NCI-H1436 (cell line): ENCODE data around the gene OPN4.

Source experiments
- DNase-seq: peaks from one replicate; lab custom pipeline; 2025; lab: John Stamatoyannopoulos, UW

The OPN4 gene

DNA sequence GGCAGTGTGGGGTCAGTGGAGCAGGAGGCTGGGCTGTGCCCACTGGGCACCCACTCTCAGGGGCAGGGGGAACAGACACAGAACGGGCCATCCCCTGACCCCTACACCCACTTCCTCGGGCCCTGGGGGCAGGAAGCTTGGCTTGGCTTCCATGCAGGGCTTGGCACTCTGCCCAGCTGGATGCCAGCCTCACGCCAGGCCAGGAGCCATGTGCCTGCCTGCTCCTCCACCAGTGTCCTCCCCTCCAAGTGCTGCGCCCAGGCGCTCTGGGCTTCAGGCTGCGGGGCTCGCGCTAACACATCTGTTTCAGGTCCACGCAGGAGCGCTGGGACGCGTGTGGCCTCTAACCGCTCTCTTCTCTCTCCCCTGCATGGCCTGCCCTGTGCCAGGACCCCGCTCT, 26.7 kb downstream of the OPN4 start:
- no peak for DNase-seq

DNA sequence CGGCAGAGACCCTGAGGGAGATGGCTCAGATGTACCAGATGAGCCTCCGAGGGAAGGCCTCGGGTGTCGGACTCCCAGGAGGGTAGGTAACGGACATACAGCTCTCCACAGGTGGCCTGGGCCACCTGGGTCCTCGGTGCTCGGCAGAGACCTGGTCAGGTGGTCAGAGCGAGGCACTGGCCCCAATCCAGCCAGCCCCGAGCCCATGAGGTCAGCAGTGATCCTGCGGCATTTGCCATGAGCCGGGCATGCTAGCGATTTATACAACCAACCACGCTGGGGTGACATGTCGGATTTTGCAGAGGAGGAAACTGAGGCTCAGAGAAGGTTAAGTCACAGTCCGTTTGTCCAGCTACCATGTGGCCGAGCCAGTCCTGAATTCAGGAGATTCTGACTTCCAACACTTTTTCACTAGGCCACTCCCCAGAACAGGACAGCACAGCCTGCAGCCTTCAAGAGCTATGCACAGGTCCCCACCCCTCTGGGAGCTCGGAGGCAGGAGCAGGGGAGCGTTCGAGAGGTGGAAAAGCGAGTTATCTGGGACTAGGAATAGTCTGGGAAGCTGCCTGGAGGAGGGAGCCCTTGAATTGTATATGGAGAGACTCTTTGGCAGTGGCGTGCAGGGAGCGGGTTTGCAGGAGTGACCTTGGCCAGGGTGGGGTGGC, 27.5 kb downstream of the OPN4 start:
- DNase-seq, result no peak

DNA sequence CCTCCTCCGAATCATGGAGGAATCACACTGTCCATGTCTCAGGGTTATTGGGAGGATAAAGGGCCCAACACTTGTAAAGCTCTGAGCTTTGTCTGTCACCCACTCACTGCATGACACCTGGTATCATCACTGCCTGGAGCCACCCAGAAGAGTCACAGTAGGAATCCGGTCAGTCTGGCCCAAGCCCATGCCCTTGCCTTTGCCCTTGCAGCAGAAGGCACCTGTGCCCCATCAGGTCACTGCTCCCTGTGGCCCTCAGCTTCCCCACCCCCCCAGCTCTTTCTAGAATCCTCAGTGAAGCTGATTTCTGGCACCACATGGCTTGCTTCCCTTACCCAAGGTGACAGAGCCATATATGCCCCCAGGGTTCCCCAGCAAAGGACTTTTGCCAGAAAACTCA, 28.3 kb downstream of the OPN4 start:
- no peak for DNase-seq

DNA sequence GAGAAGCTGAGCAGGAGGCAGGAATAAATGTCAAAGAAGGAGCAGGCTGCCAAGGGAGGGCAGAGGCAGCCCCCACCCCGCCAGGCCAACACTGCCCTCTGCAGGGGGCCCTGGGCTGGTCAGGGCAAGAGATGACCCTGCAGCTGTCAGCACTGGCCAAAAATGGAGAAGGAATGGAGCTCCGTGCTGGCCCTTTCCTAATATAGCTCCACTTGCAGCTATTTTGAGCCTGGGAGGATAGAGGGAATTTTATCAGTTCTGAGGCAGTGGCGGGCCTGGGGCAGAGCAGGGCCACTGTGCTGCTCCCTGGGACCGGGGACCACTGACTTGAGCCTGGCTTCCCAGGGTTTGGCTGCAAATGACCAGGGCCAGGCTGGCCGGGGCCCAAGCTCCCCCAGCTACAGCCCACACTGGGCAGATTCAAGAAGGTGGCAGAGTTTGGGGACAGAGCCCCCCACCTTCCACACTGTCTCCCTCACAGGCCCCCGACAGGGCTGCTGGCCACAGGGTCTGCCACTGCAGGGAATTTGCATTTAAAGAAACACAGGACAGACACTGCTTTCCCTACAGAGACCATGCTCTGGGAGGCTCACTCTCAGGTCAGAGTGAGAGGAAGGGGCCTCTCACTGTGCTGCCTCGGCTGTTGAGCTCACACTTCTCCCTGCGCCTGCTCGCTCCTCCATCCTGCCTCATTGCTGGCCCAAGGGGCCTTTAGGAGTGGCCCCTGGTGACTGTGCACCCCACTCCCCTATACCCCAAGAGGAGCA, 30.2 kb downstream of the OPN4 start:
- no peak for DNase-seq

DNA sequence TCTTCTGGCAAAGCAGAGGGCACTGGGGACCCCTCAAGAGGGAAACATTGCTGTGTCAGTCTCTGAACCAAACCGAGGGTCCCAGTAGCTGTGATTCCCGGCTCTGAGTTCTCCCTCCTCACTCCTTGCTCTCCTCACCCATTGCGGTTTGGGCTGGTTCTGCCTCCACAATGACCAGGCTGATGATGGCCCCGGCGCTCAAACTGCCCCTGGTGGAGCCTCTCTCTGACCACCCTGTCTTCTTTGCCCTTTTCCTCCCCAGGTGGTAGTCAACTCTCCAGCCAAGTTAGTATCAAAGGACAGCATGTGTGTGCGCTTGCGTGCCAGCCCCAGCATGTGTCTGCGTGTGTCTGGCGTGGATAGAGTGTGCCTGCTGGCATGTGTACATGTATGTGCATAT, 31.1 kb downstream of the OPN4 start:
- no peak for DNase-seq

DNA sequence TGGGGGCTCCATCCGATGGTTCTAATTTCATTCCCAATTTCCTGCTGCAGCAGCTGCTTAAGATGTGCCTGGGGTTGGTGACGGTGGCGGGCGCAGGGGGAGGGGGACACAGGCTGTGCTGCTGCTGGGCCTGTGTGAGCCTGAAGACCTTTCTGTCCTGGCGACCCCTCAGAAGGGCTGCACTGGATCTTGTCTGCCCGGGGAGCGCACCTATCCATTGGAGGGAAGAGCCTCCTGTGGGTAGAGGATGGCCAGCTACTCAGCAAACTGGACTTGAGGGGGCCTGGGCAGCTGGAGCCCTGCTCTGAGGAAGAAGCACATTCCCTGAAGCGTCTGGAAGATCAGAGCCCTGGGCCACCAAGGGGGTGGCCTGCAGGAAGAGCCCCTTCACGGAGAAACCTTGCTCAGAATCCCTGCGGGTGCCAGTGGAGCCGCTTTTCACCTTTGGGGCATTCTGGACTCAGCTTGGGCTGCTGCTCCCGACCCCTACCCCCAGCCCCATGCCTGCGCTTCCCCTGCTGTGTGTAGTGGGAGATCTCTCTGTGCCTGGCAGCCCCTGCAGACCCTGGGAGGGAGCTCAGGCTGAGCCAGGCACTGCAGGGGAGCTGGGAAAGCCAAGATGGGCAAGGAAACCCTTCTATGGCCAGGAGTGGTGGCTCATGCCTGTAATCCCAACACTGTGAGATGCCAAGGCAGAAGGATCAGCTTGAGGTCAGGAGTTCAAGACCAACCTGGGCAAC, 31.7 kb downstream of the OPN4 start:
- no peak for DNase-seq

DNA sequence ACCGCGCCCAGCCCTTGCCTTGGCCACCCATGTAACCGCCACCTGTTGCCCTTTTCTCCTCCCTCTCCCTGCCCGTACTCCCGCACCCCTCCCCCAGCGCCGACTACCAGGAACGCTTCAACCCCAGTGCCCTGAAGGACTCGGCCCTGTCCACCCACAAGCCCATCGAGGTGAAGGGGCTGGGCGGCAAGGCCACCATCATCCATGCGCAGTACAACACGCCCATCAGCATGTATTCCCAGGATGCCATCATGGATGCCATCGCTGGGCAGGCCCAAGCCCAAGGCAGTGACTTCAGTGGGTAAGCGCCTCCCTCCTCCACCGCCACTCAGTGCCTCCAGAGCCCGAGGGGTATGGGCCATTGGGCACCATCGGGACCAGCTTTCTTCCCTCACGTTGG, 32.6 kb downstream of the OPN4 start:
- no peak for DNase-seq

DNA sequence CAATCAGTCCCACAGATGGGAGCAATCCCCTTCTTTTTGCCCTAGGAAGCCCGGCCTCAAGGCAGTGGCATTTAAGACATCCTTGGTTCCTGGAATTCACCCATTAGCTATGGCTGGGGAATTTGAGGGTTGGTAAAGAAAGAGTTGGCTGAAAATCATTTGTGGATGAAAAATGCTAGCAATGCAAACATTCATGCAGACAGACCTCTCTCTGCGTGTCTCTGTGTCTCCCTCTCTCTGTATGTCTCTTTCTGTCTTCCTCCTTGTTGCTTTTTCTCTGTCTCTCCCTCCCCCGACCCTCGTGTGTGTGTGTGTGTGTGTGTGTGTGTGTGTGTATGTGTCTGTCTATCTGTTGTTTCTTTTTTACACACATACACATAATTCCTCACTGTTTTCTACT, 33.4 kb downstream of the OPN4 start:
- no peak for DNase-seq

DNA sequence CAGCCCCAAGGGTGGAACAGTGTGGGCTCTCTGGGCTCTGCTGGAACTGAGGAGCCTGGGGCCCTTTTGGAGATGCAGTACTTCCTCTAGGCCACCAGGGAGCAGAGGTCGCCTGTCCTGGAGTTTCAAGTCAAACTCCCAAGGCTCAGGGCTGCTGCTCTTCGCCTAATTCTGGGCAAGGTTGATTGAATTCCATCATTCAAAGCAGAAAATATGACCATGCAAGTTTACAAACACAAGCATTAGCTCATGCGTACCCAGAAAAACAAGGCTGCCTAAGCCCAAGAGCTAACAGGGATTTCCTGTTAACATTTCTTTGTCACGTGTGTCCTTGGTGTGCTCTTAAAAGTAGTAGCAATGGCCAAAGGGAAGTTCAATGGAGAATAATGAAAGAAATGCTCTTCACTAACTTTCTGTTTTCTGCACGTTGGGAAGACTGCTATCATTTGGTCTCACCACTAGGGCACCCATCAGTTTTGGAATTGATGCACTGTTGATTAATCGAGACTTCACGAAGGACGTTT, 34.1 kb downstream of the OPN4 start:
- peak; percentile 52 for DNase-seq

DNA sequence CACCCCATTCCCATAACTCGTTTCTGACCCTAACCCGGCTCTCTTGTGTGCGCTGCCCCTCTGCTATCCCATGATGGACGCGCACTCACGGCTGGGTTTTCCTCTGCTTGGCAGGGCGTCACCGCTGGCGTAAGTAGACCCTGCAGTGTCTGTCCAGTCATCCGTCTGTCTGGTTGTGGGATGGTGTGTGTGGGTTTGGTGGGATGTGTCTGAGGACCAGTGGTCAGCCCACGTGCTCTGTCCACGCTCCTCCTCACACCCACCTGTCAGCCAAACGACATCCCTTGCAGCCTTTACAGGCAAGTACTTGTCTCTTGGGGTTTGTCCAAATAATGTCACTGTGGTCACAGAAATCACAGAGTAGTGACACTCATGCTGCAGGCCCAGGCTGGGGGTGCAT, 34.8 kb downstream of the OPN4 start:
- DNase-seq, result no peak

DNA sequence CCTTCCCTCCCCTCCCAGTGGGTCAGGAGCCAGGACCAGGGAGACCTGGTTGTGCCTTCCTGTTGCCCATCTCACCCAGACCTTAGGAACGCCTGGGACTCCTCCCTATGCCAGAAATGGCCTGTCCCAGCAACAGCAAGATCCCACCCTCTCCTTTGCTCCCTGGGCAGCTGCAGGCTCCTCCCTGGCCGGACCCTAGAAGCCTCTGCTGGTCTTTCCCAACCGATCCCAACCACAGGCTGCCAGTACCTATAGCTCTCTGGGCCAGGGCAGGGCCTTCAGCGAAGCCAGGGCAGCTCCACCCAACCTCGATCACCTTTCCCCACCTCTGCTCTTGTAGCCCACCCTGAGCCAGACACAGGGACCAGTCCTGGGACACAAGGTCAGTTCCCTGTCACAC, 35.9 kb downstream of the OPN4 start:
- DNase-seq, result no peak

DNA sequence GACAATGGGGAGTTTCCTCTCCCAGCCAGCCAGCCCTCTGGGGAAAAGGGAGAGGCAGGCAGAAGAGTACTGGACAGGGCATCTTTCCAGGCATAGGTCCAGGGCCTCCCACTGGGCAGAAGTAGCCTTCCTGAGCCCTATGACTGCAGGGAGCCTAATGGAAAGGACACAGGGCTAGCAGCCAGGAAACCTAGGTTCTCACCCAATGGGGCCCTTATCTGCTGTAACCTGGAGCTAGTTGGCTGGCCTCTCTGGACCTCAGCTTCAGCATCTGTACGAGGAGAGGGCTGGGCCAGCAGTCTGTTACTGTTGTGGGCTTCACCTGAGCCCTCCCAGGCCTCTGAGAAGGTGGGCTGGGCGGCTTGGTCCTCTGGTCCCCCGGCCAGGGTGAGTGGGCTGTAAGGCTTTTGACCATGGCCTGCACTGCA, 36.3 kb downstream of the OPN4 start:
- no peak for DNase-seq

DNA sequence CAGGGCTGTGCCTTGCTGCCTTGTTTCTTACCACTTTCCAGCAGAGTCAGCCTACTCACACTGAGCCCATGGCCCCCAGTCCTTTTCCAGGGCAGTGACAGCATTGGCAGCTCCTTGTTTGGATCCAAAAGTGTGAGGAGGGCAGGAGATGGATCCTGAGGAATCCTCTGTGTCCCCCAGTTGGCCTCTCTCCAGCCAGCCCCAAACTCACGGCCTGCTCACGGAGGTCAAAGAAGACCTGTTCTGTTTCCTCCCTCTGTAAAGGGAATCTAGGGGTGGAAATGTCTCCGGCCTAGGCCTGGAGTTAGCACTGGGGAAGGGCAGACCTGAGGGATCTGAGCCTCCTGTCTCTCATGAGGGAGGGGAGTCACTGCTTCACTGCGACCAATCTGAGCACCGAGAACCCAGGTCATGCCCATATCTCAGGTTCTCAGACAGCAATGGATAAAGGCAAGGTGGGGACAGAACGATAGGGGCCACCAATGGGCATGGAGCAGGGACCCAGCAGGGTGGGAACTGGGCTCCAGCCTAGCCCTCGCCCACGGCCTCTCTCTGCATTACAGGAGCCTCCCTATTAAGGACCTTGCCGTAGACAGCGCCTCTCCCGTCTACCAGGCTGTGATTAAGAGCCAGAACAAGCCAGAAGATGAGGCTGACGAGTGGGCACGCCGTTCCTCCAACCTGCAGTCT, 37.1 kb downstream of the OPN4 start:
- DNase-seq, result no peak

DNA sequence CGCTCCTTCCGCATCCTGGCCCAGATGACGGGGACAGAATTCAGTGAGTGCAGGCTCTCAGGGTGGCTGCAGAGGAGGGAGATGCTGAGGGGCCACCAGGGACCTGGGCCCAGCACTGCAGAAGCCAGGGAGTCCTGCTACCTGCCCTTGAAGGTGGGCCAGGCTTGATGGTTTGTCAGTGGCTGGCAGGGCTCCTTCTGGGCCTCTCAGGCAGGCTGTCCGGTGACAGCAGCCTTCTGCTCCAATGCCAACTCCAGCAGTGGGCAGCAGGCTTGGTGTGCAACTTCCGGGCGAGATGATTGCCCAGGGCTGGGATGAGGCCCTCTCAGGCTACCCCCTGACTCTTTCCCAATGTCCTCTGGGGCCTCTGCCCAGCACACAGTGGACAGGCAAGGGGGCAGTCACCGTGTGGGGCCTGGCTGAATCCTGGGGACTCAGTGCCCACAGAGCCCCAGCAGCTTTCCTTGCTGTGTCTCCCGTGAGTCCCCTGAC, 37.7 kb downstream of the OPN4 start:
- no peak for DNase-seq

DNA sequence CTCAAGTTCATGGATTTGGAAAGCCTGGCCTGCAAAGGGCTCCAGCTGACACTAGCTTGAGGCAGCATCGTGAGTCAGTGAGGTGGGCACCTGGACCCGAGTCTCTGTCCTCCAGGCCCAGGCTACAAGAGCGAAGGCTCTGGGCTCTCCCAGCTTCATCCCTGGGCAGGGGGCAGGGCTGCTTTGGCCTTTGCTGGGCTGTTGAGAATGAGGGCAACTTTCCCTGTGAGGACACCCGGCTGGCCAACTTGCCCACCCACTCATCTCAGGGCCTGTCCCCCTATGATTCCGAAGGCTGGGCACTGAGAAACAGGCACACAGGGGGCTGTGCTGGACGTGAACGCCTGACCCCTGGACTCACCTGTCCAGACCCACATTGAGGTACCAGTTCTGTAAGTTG, 38.3 kb downstream of the OPN4 start:
- DNase-seq, result no peak

DNA sequence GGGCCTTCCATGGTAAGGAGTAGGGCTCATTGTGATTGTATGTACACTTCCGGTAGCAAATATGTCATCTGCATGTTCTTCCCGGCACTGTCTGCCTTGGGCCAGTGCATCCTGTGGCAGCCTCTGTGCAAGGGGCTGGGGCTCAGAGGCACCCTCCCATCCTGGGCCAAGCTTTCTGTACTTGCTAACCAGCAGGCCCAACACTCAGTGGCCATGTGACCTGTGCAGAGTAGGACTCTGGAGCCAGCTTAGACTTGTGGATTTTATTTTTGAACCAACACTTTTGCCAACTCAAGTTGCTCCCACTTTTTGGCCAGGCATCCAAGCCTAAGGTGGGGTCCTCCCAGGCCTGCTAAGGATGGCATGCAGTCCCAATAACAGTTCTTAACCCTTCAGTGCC, 38.9 kb downstream of the OPN4 start:
- no peak for DNase-seq

DNA sequence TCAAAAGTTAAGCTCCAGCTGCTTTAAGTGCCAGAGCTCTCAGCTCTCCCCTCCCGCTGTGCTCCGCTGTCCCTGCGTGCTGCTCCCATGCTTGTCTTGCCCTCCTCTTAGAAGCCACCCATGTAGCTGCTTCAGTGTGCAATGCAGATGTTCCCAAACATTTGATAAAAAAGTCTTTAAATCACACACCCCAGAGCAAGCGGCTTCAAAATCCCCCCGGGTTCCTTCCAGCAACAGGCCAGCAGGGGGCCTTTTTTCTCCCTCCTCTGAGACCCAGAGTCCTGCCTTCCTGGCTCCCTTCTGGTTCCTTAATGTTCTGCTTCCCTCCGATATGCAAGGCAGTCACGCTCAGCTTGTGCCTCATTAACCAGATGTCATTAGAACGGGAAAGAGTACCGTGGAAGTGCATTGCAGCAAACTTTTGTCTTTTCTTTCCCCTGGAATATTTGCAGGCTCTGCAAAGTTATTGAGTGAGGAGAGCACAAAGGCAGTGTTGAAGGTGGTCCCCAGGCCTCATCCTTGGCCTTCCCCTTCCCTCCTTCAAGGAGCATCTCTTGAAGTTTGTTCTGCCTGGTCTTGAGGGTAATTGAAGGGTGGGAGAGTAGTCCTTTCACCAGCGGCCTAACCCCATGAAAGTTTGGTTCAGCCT, 39.5 kb downstream of the OPN4 start:
- no peak for DNase-seq

DNA sequence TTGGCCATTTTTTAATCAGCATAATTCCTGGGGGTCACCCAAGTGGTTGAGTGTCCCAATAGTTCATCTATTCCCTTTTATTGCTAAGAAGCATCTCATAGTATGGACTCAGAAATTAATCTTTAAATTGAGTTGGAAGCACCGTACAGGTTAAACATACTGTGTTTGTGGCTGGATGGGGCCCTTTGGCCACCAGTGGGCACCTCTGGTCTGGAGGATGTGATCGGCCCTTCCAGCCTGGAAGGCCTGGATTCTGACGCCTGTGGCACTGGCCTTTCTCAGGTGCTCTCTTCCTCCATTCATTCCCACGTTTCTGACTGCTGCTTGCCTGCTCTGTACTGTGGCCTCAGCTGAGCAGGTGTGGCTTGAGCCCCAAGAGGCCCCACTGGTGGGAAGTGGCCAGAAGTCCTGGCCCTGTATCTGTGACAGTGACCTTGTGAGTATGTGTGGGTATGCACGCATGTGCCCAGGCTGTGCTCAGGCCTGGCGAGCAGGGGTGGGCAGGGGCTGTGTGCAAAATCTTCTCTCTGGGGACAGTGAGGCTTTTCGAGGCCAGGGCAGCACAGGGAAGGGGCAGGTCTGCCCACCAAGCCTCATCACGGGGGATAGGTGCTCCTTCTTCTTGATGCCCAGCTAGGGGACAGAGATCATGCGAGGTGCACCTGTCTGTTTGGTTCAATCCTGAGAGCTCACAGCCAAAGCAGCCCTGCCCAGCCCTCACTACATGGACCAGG, 44.0 kb downstream of the OPN4 start:
- no peak for DNase-seq

DNA sequence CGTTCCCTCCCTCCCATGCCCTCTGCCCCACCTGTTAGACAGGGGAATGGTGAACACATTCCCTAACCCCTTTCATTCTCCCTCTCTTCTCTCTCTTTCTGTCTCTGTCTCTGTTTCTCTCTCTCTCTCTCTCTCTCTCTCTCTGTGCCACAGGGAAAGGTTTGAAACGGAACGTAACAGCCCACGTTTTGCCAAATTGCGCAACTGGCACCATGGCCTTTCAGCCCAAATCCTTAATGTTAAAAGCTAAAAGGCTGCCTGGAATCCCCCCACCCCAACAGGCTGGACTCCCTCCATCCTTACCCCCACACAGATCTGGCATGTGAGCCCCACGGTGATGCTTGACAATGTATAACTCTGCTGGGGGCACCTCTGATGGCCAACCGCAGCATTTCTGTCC, 44.8 kb downstream of the OPN4 start:
- DNase-seq, result no peak

DNA sequence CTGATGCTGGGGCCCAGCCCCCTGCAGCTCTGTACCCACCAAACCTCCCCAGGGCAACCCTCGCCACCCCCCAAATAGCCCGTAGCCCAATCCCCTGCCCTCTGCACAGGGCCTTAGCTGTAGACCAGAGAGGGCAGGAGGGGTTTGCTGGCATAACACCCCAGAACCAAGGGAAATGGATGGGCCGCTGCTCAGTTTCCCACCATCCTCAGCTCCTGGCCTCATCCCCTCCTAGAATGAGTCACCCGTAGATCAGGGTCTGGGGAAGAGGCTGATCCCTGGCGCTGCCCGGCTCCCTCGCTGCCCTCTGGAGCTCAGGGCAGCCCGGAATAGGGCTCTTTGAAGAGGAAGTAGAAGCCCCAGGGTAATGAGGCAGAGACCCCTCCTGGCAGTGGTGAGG, 45.2 kb downstream of the OPN4 start:
- DNase-seq, result no peak
